ENCODE measurements around the gene NBEAL1.
"Not testable (repeated sequence)": the region's sequence is repeated elsewhere in the genome, so short reads cannot be mapped to it uniquely, and the experiment has no call there.

NBEAL1 gene

GRCh38 chr2:203122317-203122986 lies 107.8 kb downstream of the NBEAL1 start:
- no peak for FAIRE-seq

GRCh38 chr2:203126996-203127395 lies 112.3 kb downstream of the NBEAL1 start:
- FAIRE-seq: no peak

- no peak for FAIRE-seq
Observed at GRCh38 chr2:203135105-203135504, 120.4 kb downstream of the NBEAL1 start.

GRCh38 chr2:203143391-203143790 lies 128.7 kb downstream of the NBEAL1 start:
- no peak for FAIRE-seq

GRCh38 chr2:203149194-203149593 lies 134.5 kb downstream of the NBEAL1 start:
- no peak for FAIRE-seq

GRCh38 chr2:203155406-203155805 lies 140.7 kb downstream of the NBEAL1 start:
- no peak for FAIRE-seq

- not testable (repeated sequence) for FAIRE-seq
Observed at GRCh38 chr2:203162722-203163121, 148.0 kb downstream of the NBEAL1 start.

GRCh38 chr2:203164311-203164935 lies 149.7 kb downstream of the NBEAL1 start:
- FAIRE-seq: no peak

- FAIRE-seq: no peak
Observed at GRCh38 chr2:203167751-203168150, 153.1 kb downstream of the NBEAL1 start.

GRCh38 chr2:203170502-203170901 lies 155.8 kb downstream of the NBEAL1 start:
- no peak for FAIRE-seq

GRCh38 chr2:203175371-203175770 lies 160.7 kb downstream of the NBEAL1 start:
- no peak for FAIRE-seq

- no peak for FAIRE-seq
Observed at GRCh38 chr2:203177361-203177760, 162.7 kb downstream of the NBEAL1 start.

- FAIRE-seq: no peak
Observed at GRCh38 chr2:203185864-203186263, 171.2 kb downstream of the NBEAL1 start.

- not testable (repeated sequence) for FAIRE-seq
Observed at GRCh38 chr2:203190547-203190946, 175.9 kb downstream of the NBEAL1 start.

- peak; percentile 62 for FAIRE-seq
Observed at GRCh38 chr2:203191026-203191425, 176.4 kb downstream of the NBEAL1 start.

- FAIRE-seq: no peak
Observed at GRCh38 chr2:203191961-203192360, 177.3 kb downstream of the NBEAL1 start.

- no peak for FAIRE-seq
Observed at GRCh38 chr2:203195331-203196036, 180.8 kb downstream of the NBEAL1 start.

GRCh38 chr2:203200866-203201265 lies 186.2 kb downstream of the NBEAL1 start:
- FAIRE-seq: no peak

GRCh38 chr2:203201426-203201825 lies 186.8 kb downstream of the NBEAL1 start:
- FAIRE-seq: no peak

- FAIRE-seq: no peak
Observed at GRCh38 chr2:203209538-203209937, 194.9 kb downstream of the NBEAL1 start.

- no peak for FAIRE-seq
Observed at GRCh38 chr2:203225423-203226039, 210.9 kb downstream of the NBEAL1 start.

GRCh38 chr2:203229674-203230073 lies 215.0 kb downstream of the NBEAL1 start:
- not testable (repeated sequence) for FAIRE-seq
